ENCODE measurements around the gene CRADD. TPM values are rescaled to one million over a fixed set of nuclear protein-coding genes. Genes with fewer than 3 reads are reported as not detected.

The CRADD gene
- total RNA-seq, 1 experiment from 2014 or later: 7.6 TPM

DNA sequence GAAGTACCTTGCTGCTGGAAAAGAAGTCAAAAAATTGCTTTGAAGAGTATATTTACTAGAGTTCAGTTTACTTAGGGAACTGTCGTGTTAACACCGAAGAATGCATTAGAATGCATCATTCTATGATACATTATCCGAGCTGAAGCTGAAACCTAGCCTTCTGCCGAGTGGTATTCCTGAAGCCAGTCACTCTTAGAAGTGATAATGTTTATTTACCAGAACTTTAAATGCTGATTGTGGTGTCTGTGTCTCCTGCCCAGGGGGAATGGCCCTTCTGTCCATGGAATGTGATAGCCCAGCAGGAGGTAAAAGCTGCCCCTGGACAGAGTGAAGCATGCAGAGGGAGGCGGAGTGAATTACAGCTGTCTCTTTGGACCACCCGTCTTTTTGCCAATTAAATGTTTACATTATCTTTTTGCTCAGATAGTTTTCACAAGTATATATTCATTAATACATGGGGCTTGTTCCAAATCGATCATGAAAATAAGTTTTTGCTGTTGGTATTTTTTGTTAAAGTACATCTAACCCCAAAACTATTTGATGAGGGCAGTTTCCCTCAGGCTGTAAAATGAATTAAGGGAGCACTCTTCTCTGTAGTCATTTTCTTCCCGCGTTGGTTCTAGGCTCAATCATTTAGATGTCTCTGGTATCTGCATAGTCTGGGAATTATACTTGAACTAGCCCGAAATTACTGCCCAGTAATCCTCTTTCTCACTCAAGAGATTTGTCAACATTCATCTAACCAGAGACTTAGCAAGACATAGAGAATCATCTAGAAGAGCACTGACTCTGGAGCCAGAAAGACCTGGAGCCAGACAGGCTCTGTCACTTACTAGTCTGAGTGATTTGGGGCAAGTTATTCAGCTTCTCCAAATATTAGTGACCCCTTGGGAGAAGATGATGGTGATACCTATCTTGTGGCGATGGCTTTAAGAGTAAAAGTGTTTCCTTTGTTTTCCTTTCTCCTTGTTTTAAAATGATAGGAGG is 147.6 kb downstream of the CRADD start:
- H2BK15ac ChIP-seq (ENCODE audit: low read depth, low read length): no peak overlapping the region
- no peaks in the 10 kb centered on the region for H3K23me2 ChIP-seq (ENCODE audit: insufficient read length, low read depth, low read length, poor library complexity, severe bottlenecking)
- Mint-ChIP-seq H3K4me1 (peaks cover 5 to 6% of the 10 kb centered on the region in 2 experiments), H3K27ac (no peak overlapping the region), H3K36me3 (ENCODE audit: insufficient read depth in 1 of 3, low read depth in 3 of 3) (peaks cover 0 to 1% (median 0%) of the 10 kb centered on the region in 3 experiments; a peak in 2 of 7 replicates), H3K4me3 (no peak overlapping the region), H3K9me3 (no peaks in the 10 kb centered on the region), H3K27me3 (ENCODE audit: low read depth) (no peaks in the 10 kb centered on the region; the same call in 1 of the 2 replicates)
- peak; percentile 64 for DNase-seq
- H3K79me2 ChIP-seq (ENCODE audit: insufficient read depth, low read length): no peaks in the 10 kb centered on the region
- no peak overlapping the region for H3K56ac ChIP-seq (ENCODE audit: insufficient read length, low read depth, low read length)
- WGBS (ENCODE audit: extremely low coverage, insufficient read length, low lambda C conversion rate): no CpG with 5 or more reads among the region's 11 CpGs
- H4K20me1 ChIP-seq (ENCODE audit: control insufficient read depth, insufficient read depth, insufficient read length): no peaks in the 10 kb centered on the region
- H3K9ac ChIP-seq (ENCODE audit: extremely low read depth, insufficient read length, low read length): no peak overlapping the region
- no peak overlapping the region for H3K14ac ChIP-seq (ENCODE audit: insufficient read depth, low read length)
- H3T11ph ChIP-seq (ENCODE audit: low read length): no peak overlapping the region
- H3K9me3 ChIP-seq (ENCODE audit: control insufficient read depth, low read depth, low read length): no peaks in the 10 kb centered on the region
- no peak overlapping the region for H2AK5ac ChIP-seq (ENCODE audit: insufficient read length, low read length)
- H3K27ac ChIP-seq (ENCODE audit: insufficient read length, low read depth, low read length): no peak overlapping the region
- TF ChIP-seq, protein P1, sequence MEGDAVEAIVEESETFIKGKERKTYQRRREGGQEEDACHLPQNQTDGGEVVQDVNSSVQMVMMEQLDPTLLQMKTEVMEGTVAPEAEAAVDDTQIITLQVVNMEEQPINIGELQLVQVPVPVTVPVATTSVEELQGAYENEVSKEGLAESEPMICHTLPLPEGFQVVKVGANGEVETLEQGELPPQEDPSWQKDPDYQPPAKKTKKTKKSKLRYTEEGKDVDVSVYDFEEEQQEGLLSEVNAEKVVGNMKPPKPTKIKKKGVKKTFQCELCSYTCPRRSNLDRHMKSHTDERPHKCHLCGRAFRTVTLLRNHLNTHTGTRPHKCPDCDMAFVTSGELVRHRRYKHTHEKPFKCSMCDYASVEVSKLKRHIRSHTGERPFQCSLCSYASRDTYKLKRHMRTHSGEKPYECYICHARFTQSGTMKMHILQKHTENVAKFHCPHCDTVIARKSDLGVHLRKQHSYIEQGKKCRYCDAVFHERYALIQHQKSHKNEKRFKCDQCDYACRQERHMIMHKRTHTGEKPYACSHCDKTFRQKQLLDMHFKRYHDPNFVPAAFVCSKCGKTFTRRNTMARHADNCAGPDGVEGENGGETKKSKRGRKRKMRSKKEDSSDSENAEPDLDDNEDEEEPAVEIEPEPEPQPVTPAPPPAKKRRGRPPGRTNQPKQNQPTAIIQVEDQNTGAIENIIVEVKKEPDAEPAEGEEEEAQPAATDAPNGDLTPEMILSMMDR (conservative IDR thresholded peaks at IDR 0.05): no peak
- no peak overlapping the region for H2BK5ac ChIP-seq (ENCODE audit: insufficient read length, low read length)
- no peak overlapping the region for H4K91ac ChIP-seq (ENCODE audit: insufficient read length, low read depth, low read length)
- no peak overlapping the region for H4K5ac ChIP-seq (ENCODE audit: insufficient read length, low read depth, low read length)
- no peak overlapping the region for H3K18ac ChIP-seq (ENCODE audit: insufficient read length, low read depth, low read length)
- no peak overlapping the region for H3K23ac ChIP-seq (ENCODE audit: insufficient read length, low read depth, low read length)
- H3K79me1 ChIP-seq (ENCODE audit: insufficient read depth, low read depth, low read length, poor library complexity, severe bottlenecking): no peaks in the 10 kb centered on the region
- 0 out of 2 replicates have a peak, but pooled peaks cover 4% of the 10 kb centered on the region for H3K27me3 ChIP-seq (ENCODE audit: insufficient read depth, low read length)
- H2BK120ac ChIP-seq (ENCODE audit: low read depth, low read length, poor library complexity, severe bottlenecking): no peak overlapping the region
- H2AFZ ChIP-seq (ENCODE audit: low read length): no peak overlapping the region
- H4K8ac ChIP-seq (replicated peaks; ENCODE audit: insufficient read length, low read depth, low read length): no peak overlapping the region
- H3K4me1 ChIP-seq (ENCODE audit: insufficient read depth, low read length): peaks cover 4% of the 10 kb centered on the region; the same call in 1 of the 2 replicates
- no peak overlapping the region for H3K4ac ChIP-seq (ENCODE audit: low read depth, low read length)
- H2BK20ac ChIP-seq (ENCODE audit: low read depth, low read length, poor library complexity, severe bottlenecking): no peak overlapping the region
- H3K4me2 ChIP-seq (ENCODE audit: insufficient read depth, insufficient read length, low read length): no peak overlapping the region
- no peak overlapping the region for H2BK12ac ChIP-seq (ENCODE audit: insufficient read length, low read depth, low read length)

Data from H9 (cell line).